LNCAP (cell line): ENCODE measurements around the gene MED6.

ENCODE experiments used
- TF ChIP-seq, protein P1 (sequence below): fragments of 450-650 bp; IDR thresholded peaks from 2 replicates; pipeline ENCODE4 v1.5.1; 2017; ENCODE audit warnings: mild to moderate bottlenecking

MED6 gene

DNA sequence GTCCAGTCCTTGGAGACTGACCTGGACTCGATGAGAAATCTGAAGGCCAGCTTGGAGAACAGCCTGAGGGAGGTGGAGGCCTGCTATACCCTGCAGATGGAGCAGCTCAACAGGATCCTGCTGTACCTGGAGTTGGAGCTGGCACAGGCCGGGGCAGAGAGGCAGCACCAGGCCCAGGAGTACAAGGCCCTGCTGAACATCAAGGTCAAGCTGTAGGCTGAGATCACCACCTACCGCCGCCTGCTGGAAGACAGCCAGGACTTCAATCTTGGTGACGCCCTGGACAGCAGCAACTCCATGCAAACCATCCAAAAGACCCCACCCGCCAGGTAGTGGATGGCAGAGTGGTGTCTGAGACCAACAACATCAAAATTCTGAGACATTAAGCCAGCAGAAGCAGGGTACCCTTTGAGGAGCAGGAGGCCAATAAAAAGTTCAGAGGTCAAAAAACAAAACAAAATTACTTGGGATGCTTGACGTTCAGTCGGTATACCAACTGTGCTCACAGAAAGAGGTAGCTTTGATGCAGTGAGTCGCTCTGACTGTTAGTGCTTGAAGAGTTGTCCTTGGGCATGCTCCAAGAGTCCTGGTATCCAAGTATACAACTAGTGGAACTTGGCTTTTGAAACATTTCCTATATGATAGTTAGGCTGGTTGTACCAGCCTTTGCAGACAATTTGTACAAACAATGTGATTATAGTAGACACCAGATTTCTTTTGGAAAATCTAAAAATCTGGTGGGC lies 4.8 kb downstream of the MED6 start:
- TF ChIP-seq, protein P1, sequence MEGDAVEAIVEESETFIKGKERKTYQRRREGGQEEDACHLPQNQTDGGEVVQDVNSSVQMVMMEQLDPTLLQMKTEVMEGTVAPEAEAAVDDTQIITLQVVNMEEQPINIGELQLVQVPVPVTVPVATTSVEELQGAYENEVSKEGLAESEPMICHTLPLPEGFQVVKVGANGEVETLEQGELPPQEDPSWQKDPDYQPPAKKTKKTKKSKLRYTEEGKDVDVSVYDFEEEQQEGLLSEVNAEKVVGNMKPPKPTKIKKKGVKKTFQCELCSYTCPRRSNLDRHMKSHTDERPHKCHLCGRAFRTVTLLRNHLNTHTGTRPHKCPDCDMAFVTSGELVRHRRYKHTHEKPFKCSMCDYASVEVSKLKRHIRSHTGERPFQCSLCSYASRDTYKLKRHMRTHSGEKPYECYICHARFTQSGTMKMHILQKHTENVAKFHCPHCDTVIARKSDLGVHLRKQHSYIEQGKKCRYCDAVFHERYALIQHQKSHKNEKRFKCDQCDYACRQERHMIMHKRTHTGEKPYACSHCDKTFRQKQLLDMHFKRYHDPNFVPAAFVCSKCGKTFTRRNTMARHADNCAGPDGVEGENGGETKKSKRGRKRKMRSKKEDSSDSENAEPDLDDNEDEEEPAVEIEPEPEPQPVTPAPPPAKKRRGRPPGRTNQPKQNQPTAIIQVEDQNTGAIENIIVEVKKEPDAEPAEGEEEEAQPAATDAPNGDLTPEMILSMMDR: no peak

- TF ChIP-seq, protein P1: no peak
Measured at GRCh38 chr14:70594461-70594860, 6.0 kb downstream of the MED6 start.

DNA sequence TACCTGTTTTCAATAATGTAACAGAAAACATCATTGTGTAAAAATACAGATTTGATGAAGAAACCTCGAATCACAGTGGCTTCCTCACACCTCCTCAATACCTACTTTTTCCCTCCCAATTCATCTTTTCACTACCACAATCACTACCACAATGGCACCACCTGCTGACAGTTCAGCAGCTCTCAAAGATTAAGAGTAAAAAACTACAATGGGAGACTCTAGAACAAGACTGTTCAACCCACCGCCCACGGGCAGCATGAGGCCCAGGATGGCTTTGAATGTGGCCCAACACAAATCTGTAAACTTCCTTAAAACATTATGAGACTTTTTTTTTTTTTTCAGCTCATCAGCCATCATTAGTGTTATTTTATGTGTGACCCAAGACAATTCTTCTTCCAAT lies 15.2 kb downstream of the MED6 start:
- TF ChIP-seq, protein P1: peak; percentile 23; the same call in 1 of the 2 replicates

DNA sequence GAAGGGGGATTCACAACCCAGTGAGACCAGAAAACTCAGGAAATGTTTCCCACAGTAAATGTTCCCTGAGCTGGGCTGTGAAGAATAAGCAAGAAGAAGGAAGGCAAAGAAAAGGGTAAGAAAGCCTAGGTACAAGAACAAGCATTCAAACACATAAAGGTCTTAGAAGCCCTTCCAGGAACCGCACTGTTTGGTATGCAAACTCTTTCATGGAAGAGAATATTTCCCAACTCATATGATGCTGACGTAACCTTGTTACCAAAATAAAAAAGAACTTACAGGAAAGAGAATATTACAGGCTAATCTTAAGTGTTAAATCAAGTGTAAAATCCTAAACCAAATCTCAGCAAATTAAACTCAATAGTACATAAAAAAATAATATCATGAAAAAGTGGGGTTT lies 23.6 kb downstream of the MED6 start:
- TF ChIP-seq, protein P1: no peak

DNA sequence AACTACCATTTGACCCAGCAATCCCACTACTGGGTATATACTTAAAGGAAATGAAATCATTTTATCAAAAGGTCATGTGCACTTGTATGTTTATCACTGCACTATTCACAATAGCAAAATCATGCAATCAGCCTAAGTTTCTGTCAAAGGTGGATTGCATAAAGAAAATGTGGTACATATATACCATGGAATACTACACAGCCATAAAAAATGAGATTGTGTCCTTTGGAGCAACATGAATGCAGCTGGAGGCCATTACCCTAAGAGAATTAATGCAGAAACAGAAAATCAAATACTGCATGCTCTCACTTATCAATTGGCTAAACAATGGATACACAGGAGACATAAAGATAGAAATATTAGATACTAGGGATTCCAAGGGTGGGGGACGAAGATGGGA lies 27.4 kb downstream of the MED6 start:
- TF ChIP-seq, protein P1: no peak

DNA sequence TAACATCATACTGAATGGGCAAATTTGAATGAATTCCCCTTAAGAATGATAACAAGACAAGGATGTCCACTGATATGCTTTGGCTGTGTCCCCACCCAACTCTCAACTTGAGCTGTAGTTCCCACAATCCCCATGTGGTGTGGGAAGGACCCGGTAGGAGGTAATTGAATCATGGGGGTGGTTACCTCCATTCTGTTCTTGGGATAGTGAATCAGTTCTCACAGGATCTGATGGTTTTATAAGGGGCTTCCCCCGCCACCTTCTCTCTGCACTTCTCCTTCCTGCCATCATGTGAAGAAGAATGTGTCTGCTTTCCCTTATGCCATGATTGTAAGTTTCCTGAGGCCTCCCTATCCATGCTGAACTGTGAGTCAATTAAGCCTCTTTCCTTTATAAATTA lies 29.3 kb downstream of the MED6 start:
- TF ChIP-seq, protein P1: no peak

DNA sequence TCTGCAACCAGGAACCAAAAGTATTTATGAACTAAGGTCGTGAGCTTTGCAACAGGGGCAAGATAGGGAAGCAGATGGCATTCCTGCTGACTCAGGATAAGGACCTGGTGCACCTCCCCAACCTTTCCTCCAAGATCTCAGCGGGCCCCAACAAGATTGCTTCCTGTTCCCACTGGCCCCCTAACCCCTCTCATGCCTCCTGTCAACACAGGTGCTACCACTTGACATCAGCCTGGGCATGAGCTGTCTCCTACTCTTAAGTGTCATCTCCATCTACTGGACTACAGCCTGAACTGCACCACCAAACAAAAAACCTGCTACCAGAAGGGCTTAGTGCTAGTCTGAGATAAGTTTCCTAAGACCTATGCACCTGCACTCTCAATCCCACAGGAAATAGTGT lies 32.7 kb downstream of the MED6 start:
- TF ChIP-seq, protein P1: peak; percentile 66

- TF ChIP-seq, protein P1: no peak
Measured at GRCh38 chr14:70563869-70564268, 36.6 kb downstream of the MED6 start.
